ENCODE measurements around the gene TMEM8B.

Gene TMEM8B, protein sequence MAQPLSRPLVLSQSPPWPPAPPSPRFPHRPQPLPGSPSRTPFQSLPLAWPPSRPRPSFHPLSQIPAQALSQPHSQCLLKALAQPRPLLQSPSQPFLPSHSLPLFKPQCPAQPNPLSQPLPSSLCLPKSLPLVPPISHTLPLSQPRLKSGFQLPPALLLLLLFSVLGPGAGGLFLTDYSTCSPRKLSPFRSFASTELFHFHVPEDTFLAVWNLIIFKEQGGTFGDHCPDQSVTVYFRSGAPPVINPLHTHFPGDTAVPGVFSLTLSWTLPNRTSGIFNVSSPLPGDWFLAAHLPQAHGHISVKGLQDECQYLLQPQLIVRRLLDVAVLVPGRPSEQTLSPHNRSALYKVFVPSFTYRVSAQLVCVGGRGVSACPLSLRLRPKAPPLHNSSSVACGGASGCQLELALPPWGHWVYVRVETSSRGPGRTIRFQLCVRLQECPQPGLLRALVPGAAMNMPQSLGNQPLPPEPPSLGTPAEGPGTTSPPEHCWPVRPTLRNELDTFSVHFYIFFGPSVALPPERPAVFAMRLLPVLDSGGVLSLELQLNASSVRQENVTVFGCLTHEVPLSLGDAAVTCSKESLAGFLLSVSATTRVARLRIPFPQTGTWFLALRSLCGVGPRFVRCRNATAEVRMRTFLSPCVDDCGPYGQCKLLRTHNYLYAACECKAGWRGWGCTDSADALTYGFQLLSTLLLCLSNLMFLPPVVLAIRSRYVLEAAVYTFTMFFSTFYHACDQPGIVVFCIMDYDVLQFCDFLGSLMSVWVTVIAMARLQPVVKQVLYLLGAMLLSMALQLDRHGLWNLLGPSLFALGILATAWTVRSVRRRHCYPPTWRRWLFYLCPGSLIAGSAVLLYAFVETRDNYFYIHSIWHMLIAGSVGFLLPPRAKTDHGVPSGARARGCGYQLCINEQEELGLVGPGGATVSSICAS

DNA sequence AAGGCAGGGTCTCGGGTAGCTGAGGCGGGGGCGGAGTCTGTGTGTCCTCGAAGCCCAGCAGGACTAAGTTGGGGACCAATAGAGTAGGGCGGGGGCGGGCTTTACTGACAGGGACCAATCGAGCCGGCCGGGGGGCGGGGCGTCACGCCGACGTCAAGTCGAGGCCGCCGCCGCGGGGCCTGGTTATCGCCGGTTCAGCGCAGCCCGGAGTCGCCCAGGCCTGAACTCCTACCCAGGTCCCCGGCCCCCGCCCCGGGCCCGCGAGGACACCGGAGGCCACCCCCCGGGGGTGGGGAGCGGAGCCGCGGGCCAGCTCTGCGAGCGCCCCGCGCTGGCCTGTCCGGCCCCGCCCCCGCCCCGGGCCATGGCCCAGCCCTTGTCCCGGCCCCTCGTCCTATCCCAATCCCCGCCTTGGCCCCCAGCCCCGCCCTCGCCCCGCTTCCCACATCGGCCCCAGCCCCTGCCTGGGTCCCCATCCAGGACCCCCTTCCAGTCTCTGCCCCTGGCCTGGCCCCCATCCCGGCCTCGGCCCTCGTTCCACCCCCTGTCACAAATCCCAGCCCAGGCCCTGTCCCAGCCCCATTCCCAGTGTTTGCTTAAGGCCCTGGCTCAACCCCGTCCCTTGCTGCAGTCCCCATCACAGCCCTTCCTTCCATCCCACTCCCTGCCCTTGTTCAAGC is at the start of gene TMEM8B:
Gene TMEM8B (plus strand): TSS at position 145 of the 680 bp plus-strand sequence. CDS start 220 bp downstream, at position 365.
- peak; percentile 92 for DNase-seq

DNA sequence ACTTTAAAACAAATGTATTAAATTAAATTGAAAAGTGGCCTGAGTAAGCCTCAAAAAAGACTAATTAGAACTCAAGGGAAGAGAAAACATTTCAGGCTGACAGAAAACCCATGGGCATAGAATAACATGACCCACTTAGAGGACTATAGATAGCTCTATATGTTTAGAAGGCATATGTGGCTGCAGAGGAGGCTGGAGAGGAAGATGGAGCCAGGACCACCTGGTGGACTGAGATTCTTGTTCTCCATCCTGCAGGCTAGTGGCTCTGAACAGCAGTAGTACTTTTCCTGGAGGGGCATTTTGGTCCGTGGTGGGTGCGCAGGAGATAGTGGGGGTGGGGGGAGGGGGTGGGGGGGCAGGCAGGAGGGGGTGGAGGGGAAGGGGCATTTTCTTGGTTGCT is 48.0 kb upstream of the TMEM8B start:
- no peak for DNase-seq

DNA sequence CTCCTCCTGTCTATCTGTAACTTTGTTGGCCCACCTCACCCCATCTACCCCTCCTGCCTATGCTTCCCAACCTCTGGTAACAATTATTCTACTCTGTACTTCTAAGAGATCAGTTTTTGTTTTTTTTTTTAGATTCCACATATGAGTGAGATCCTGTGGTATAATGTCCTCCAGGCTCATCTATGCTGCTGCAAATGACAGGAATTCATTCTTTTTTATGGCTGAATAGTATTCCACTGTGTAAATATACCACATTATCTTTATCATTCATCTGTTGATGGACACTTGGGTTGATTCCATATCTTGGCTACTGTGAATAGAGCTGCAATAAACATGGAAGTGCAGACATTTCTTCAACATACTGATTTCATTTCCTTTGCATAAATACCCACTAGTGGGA is 45.6 kb upstream of the TMEM8B start:
- no peak for DNase-seq

DNA sequence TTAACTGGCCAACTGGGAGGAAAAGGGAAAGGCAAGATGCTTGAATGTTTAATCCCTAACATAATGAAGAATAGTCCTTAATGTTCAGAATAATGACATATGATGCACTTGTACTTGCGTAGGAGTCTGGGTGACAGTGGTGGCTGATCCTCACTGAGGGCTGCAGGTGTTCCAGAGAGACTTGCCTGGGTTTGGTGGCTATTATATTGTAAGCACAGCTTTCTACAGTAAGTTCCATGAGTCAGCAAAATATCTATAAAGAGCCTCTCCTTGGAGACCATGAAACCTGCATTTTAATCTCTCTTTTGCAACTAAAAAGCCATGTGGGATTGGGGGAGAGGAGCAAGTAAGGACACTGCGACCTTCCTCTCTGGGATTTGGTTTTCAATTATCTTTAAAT is 39.5 kb upstream of the TMEM8B start:
- no peak for DNase-seq

GRCh38 chr9:35790025-35790384 is 39.0 kb upstream of the TMEM8B start:
- no peak for DNase-seq

GRCh38 chr9:35790385-35791296 is 38.4 kb upstream of the TMEM8B start:
- peak; percentile 87 for DNase-seq

- DNase-seq, result peak; percentile 49
These were observed 37.6 kb upstream of the TMEM8B start, which contains the start of gene NPR2 for GRCh38 chr9:35791297-35791921. Gene NPR2, plus strand, starts transcription at chr9:35791591. Its CDS starts 818 bp downstream, at chr9:35792409.

DNA sequence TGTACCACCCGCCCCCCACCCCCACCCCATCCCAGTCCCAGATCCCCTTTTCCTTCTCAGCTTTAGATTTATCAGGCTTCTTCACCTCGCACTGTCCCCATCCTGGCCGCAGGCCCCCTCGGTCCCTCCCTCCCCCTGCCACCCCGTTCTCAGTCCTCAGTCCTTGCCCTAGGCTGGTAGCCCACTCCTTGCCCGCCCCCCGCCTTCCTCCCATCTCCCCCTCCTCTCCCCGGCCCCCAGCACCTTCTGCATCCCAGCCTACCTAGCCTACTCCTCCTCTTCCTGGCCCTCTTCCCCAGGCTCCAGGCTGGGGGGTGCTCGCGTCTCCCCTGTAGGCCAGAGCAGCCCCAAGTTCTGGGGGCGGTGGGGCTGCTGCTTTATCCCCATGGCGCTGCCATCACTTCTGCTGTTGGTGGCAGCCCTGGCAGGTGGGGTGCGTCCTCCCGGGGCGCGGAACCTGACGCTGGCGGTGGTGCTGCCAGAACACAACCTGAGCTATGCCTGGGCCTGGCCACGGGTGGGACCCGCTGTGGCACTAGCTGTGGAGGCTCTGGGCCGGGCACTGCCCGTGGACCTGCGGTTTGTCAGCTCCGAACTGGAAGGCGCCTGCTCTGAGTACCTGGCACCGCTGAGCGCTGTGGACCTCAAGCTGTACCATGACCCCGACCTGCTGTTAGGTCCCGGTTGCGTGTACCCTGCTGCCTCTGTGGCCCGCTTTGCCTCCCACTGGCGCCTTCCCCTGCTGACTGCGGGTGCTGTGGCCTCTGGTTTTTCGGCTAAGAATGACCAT is 36.8 kb upstream of the TMEM8B start:
- no peak for DNase-seq

- DNase-seq, result no peak
These were observed 36.2 kb upstream of the TMEM8B start for GRCh38 chr9:35792826-35793225.

GRCh38 chr9:35793461-35793860 is 35.6 kb upstream of the TMEM8B start:
- DNase-seq, result no peak

DNA sequence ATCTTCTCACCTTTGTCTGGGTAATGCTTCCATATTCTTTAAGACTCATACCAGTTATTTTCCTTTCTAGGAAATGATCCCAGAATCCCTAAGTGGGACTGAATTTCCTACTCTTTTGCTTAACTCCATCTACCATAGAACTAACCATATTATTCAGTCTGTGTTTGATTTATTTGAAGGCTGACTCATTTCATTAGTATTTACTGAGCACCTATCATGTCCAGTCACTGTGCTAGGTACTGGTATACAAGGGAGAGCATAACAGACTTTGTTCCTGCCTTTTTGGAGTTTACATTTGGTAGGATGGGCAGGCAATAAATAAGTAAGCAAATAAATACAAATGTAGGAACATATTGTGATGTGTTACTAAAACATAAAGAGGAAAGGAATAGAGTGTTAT is 33.3 kb upstream of the TMEM8B start:
- DNase-seq, result no peak

- no peak for DNase-seq
These were observed 31.5 kb upstream of the TMEM8B start for GRCh38 chr9:35797311-35798109.

DNA sequence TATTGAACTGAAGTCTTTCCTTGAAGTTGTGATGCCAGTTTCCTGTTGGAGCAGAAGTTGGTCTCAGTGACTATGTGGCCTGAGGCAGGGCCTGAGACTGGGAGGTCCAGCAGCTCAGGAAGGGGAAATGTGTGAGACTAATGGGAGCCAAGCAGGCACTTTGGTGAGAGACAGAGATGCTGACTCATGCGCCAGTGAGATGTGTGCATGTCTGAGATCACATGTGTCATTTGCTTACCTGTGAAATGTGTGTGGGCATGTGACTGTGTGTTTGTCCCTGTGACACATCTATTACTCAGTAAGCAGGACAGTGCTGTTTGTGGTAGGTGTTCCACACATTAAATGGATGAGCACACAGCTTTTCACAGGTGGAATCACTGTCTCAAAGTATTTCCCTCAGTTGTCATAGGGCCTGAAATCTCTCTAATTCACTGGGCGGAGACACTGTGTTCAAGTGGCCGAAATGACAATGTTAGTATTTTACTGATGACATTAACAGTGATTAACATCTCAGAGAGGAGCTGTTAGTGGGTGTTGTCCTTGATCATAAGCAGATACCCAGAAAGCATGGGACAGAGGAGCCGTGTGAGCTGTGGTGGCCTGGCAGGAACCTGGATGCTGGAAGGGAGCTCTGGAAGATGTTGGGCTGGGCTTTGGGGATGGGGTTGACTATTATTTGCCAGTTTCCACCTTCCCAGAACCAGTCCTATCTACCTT is 30.2 kb upstream of the TMEM8B start:
- DNase-seq, result peak; percentile 77

- no peak for DNase-seq
These were observed 28.5 kb upstream of the TMEM8B start for GRCh38 chr9:35800530-35800929.

GRCh38 chr9:35801328-35802128 is 27.5 kb upstream of the TMEM8B start:
- DNase-seq, result no peak

DNA sequence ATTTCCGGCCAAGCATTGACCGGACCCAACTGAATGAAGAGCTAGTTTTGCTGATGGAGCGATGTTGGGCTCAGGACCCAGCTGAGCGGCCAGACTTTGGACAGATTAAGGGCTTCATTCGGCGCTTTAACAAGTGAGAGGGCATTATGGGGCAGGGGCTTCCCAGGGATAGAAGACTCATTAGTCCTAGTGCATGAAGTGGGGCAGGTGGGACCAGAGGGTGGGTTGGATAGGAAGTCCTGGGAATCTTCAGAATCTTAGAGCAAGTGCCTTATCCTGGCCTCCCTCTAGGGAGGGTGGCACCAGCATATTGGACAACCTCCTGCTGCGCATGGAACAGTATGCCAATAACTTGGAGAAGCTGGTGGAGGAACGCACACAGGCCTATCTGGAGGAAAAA is 22.9 kb upstream of the TMEM8B start:
- no peak for DNase-seq

- no peak for DNase-seq
These were observed 20.6 kb upstream of the TMEM8B start for GRCh38 chr9:35808433-35808832.

- DNase-seq, result no peak
These were observed 18.9 kb upstream of the TMEM8B start for GRCh38 chr9:35810122-35810521.

Data from EL (cell line).